CD1c-positive myeloid dendritic cell (primary cell): ENCODE results near the gene LDLRAP1.

Experiments
- DNase-seq: peaks from one replicate; pipeline ENCODE4 v3.0.0-alpha.2; 2016; ENCODE audit errors: extremely low spot score

Gene LDLRAP1

GRCh38 chr1:25523542-25523941, 19.9 kb upstream of the LDLRAP1 start:
- no peak for DNase-seq

- DNase-seq = no peak
Measured at GRCh38 chr1:25524568-25525360, 18.6 kb upstream of the LDLRAP1 start.

GRCh38 chr1:25525361-25525688, 18.1 kb upstream of the LDLRAP1 start:
- no peak for DNase-seq

- DNase-seq = no peak
Measured at GRCh38 chr1:25526753-25527152, 16.7 kb upstream of the LDLRAP1 start.

- DNase-seq = no peak
Measured at GRCh38 chr1:25527226-25527846, 16.1 kb upstream of the LDLRAP1 start.

GRCh38 chr1:25527946-25528595, 15.3 kb upstream of the LDLRAP1 start:
- no peak for DNase-seq

GRCh38 chr1:25528881-25529517, 14.4 kb upstream of the LDLRAP1 start:
- no peak for DNase-seq

- DNase-seq = no peak
Measured at GRCh38 chr1:25529518-25530185, 13.8 kb upstream of the LDLRAP1 start.

- DNase-seq = no peak
Measured at GRCh38 chr1:25530186-25531081, 13.0 kb upstream of the LDLRAP1 start.

- peak; percentile 20 for DNase-seq
Measured at GRCh38 chr1:25531082-25531461, 12.3 kb upstream of the LDLRAP1 start.

- no peak for DNase-seq
Measured at GRCh38 chr1:25532970-25533369, 10.4 kb upstream of the LDLRAP1 start.

- DNase-seq = no peak
Measured at GRCh38 chr1:25533775-25534409, 9.5 kb upstream of the LDLRAP1 start.

GRCh38 chr1:25534410-25534788, 9.0 kb upstream of the LDLRAP1 start:
- no peak for DNase-seq

GRCh38 chr1:25536124-25536523, 7.3 kb upstream of the LDLRAP1 start:
- DNase-seq = no peak

- DNase-seq = peak; percentile 81
Measured at GRCh38 chr1:25537153-25537831, 6.1 kb upstream of the LDLRAP1 start.

- DNase-seq = no peak
Measured at GRCh38 chr1:25538191-25538767, 5.1 kb upstream of the LDLRAP1 start.

GRCh38 chr1:25540750-25541342, 2.6 kb upstream of the LDLRAP1 start:
- no peak for DNase-seq

GRCh38 chr1:25541425-25541824, 2.0 kb upstream of the LDLRAP1 start:
- no peak for DNase-seq
